IMR-90 (cell line): Measurements from ENCODE around the gene NUAK1. TPM values are rescaled to one million over a fixed set of nuclear protein-coding genes. Genes with fewer than 3 reads are reported as not detected.

Experiments
- ATAC-seq: fragments of 200-7000 bp; cut with Tn5 transposase; 2 replicates; pipeline ENCODE4 v1.9.1; 2020; ENCODE audit warnings: low read depth, mild to moderate bottlenecking, moderate library complexity
- BruUV-seq: library from RNA; stranded (reverse); fragments of 400-500 nt; replicated peaks from 2 replicates; lab custom pipeline; 2021; lab: Mats Ljungman, UMichigan
- CTCF ChIA-PET: fragments of 300-600 bp; formaldehyde crosslinking; extraction: SDS; loops from one replicate; lab custom pipeline; 2021; ENCODE audit warnings: antibody characterized with exemption; lab: Yijun Ruan, JAX
- POLR2A ChIA-PET: fragments of 300-600 bp; sonication (Branson Sonifier 250); formaldehyde crosslinking; loops from one replicate; lab custom pipeline; 2022; ENCODE audit warnings: antibody characterized with exemption; ENCODE audit not compliant: unreplicated experiment; lab: Charles Lee
- DNase-seq: peaks from one replicate; pipeline ENCODE4 v3.0.0; 2013
- H2AFZ ChIP-seq: replicated peaks from 2 replicates; pipeline ENCODE3; 2013; ENCODE audit warnings: low read length, mild to moderate bottlenecking; ENCODE audit not compliant: poor library complexity
- H2AK5ac ChIP-seq: 2 replicates; pipeline ENCODE4 v1.6.1; 2013; ENCODE audit warnings: low read depth, low read length, inconsistent platforms
- H2AK9ac ChIP-seq: replicated peaks from 2 replicates; pipeline ENCODE3; 2013; ENCODE audit warnings: mild to moderate bottlenecking, low read depth, low read length, moderate library complexity; ENCODE audit not compliant: poor library complexity
- H2BK120ac ChIP-seq: 2 replicates; pipeline ENCODE4 v1.6.1; 2013; ENCODE audit warnings: low read depth, low read length, inconsistent platforms
- H2BK15ac ChIP-seq: 3 replicates; pipeline ENCODE4 v1.6.1; 2013; ENCODE audit warnings: low read depth, low read length, inconsistent platforms
- H2BK20ac ChIP-seq: 2 replicates; pipeline ENCODE4 v1.6.1; 2013; ENCODE audit warnings: low read depth, mild to moderate bottlenecking, inconsistent platforms, low read length, moderate library complexity
- H2BK5ac ChIP-seq: 2 replicates; pipeline ENCODE4 v1.6.1; 2013; ENCODE audit warnings: mild to moderate bottlenecking, low read depth, low read length, inconsistent platforms; ENCODE audit not compliant: poor library complexity, severe bottlenecking
- H3K14ac ChIP-seq: replicated peaks from 2 replicates; pipeline ENCODE4 v1.6.1; 2013; ENCODE audit warnings: low read depth, low read length, inconsistent platforms
- H3K18ac ChIP-seq: 2 replicates; pipeline ENCODE4 v1.6.1; 2013; ENCODE audit warnings: low read depth, low read length, control low read depth
- H3K23ac ChIP-seq: 2 replicates; pipeline ENCODE4 v1.6.1; 2013; ENCODE audit warnings: low read depth, low read length, inconsistent platforms
- H3K27ac ChIP-seq: 2 replicates; pipeline ENCODE4 v1.5.1; 2013; ENCODE audit warnings: mild to moderate bottlenecking, control low read depth, low read length; ENCODE audit not compliant: insufficient read depth
- H3K27me3 ChIP-seq: 2 replicates; pipeline ENCODE4 v1.6.1; 2013; ENCODE audit warnings: low read length; ENCODE audit not compliant: control insufficient read depth, insufficient read depth
- H3K36me3 ChIP-seq: 2 replicates; pipeline ENCODE4 v1.6.1; 2013; ENCODE audit warnings: low read length, mixed read lengths; ENCODE audit not compliant: control insufficient read depth, insufficient read depth
- H3K4ac ChIP-seq: 2 replicates; pipeline ENCODE4 v1.6.1; 2013; ENCODE audit warnings: low read depth, low read length, inconsistent platforms
- H3K4me1 ChIP-seq: 2 replicates; pipeline ENCODE4 v1.6.1; 2013; ENCODE audit warnings: low read length, mixed read lengths; ENCODE audit not compliant: control insufficient read depth, insufficient read depth
- H3K4me2 ChIP-seq: 2 replicates; pipeline ENCODE4 v1.6.1; 2013; ENCODE audit warnings: low read depth, mild to moderate bottlenecking, control low read depth, low read length, moderate library complexity
- H3K4me3 ChIP-seq: 2 replicates; pipeline ENCODE4 v1.5.1; 2013; ENCODE audit warnings: low read depth, mild to moderate bottlenecking, control low read depth, low read length, moderate library complexity; ENCODE audit not compliant: insufficient read depth
- H3K56ac ChIP-seq: 2 replicates; pipeline ENCODE4 v1.6.1; 2013; ENCODE audit warnings: low read length, inconsistent platforms; ENCODE audit not compliant: insufficient read depth; ENCODE audit errors: extremely low read depth
- H3K79me1 ChIP-seq, 2 experiments: 2 replicates each; pipeline ENCODE4 v1.6.1; 2013; ENCODE audit warnings: low read length in 2 of 2, inconsistent platforms in 1 of 2, low read depth in 1 of 2
- H3K9ac ChIP-seq: 2 replicates; pipeline ENCODE4 v1.6.1; 2013; ENCODE audit warnings: low read depth, low read length, control low read depth
- H3K9me1 ChIP-seq: 2 replicates; pipeline ENCODE4 v1.6.1; 2013; ENCODE audit warnings: low read length, inconsistent platforms; ENCODE audit not compliant: insufficient read depth
- H3K9me3 ChIP-seq: 2 replicates; pipeline ENCODE4 v1.6.1; 2013; ENCODE audit warnings: low read length; ENCODE audit not compliant: control insufficient read depth, insufficient read depth
- H4K20me1 ChIP-seq: 2 replicates; pipeline ENCODE4 v1.6.1; 2013; ENCODE audit warnings: low read length, inconsistent platforms; ENCODE audit not compliant: insufficient read depth
- H4K5ac ChIP-seq: 2 replicates; pipeline ENCODE4 v1.6.1; 2013; ENCODE audit warnings: mild to moderate bottlenecking, low read depth, low read length, control low read depth
- H4K8ac ChIP-seq, 2 experiments: 2 replicates each; pipeline ENCODE4 v1.6.1; 2013; ENCODE audit warnings: low read depth in 2 of 2, low read length in 2 of 2, control low read depth in 1 of 2, inconsistent platforms in 1 of 2
- H4K91ac ChIP-seq: 2 replicates; pipeline ENCODE4 v1.6.1; 2013; ENCODE audit warnings: low read depth, low read length, inconsistent platforms; ENCODE audit not compliant: insufficient read depth
- CEBPB ChIP-seq: IDR thresholded peaks from 2 replicates; pipeline ENCODE4 v1.6.1; 2012; ENCODE audit warnings: low read depth, low read length, improper control_type of control experiment
- SMC3 ChIP-seq: fragments of 150-350 bp; IDR thresholded peaks from 2 replicates; pipeline ENCODE4 v1.6.1; 2016; ENCODE audit warnings: low read depth, mild to moderate bottlenecking, antibody characterized with exemption, low read length, moderate library complexity
- WGBS, 2 experiments: methylation state at CpG; one replicate each; pipeline versions ENCODE4 v1.1.5 to v1.1.7; 2013; ENCODE audit warnings: missing lambda C conversion rate in 2 of 2; ENCODE audit not compliant: insufficient read length in 1 of 2; ENCODE audit errors: extremely low coverage in 2 of 2; 5-methylcytosine and 5-hydroxymethylcytosine counted together
- dilution Hi-C: fragments of 300-500 bp; cut with HindIII; formaldehyde crosslinking; loops from one replicate; pipeline ENCODE4 v1.14.3; 2018; ENCODE audit warnings: low sequenced_read_pairs; ENCODE audit not compliant: unreplicated experiment
- in situ Hi-C: fragments of 300-500 bp; cut with MboI; formaldehyde crosslinking; loops from 3 replicates; pipeline ENCODE4 v1.14.3; 2019; ENCODE audit warnings: low sequenced_read_pairs, inconsistent platforms, mixed read lengths
- intact Hi-C: fragments of 100-400 bp; cut with micrococcal nuclease; formaldehyde crosslinking; loops from 2 replicates; pipeline ENCODE4 v1.10.0; 2022
- polyA plus RNA-seq, 3 experiments: library from polyadenylated mRNA; depleted of rRNA; stranded (reverse); fragments of >200 nt; gene quantifications; 2 replicates each; pipeline ENCODE4 v1.2.3, GENCODE V29; 2012; ENCODE audit warnings: low replicate concordance in 1 of 3
- total RNA-seq: library from RNA; depleted of rRNA; stranded (reverse); fragments of >200 nt; gene quantifications from 2 replicates; pipeline ENCODE4 v1.2.3, GENCODE V29; 2012

The NUAK1 gene
- total and polyA plus RNA-seq, 2 of the 4 experiments (the other 2 are of a cell fraction): 4.8 to 8.8 TPM

- ChIA-PET CTCF (no interaction called here), POLR2A (no interaction called here)
- H4K8ac ChIP-seq: peak overlapping the region in 1 of 2 experiments; percentile 70; a peak in 2 of 4 replicates
- H3K9me1 ChIP-seq: peaks cover 1% of the 10 kb centered on the region; the same call in 1 of the 2 replicates
- H4K91ac ChIP-seq: peak overlapping the region; percentile 61; the same call in 1 of the 2 replicates
- peak overlapping the region; percentile 35; the same call in 1 of the 2 replicates for H2BK20ac ChIP-seq
- no peaks in the 10 kb centered on the region for H3K27me3 ChIP-seq
- no TSS peak for BruUV-seq
- H3K79me1 ChIP-seq: no peaks in the 10 kb centered on the region
- peak overlapping the region; percentile 16 for H2AFZ ChIP-seq
- H3K9ac ChIP-seq: no peak overlapping the region
- peak overlapping the region; percentile 16; the same call in 2 of the 3 replicates for H2BK15ac ChIP-seq
- H4K5ac ChIP-seq: no peak overlapping the region; the same call in 1 of the 2 replicates
- peak overlapping the region; percentile 36; the same call in 1 of the 2 replicates for H2AK5ac ChIP-seq
- H3K4ac ChIP-seq: peak overlapping the region; percentile 42
- H3K14ac ChIP-seq: peak overlapping the region; percentile 64
- intact Hi-C loops (no loop called here), dilution Hi-C loops (no loop called here), in situ Hi-C loops (no loop called here)
- H2AK9ac ChIP-seq: no peak overlapping the region
- H3K9me3 ChIP-seq: peaks cover 2% of the 10 kb centered on the region
- peak; percentile 80 for DNase-seq
- no peak overlapping the region for H3K4me2 ChIP-seq
- H3K4me1 ChIP-seq: peaks cover 12% of the 10 kb centered on the region
- H3K56ac ChIP-seq: no peak overlapping the region
- no peaks in the 10 kb centered on the region for H4K20me1 ChIP-seq
- H3K4me3 ChIP-seq: no peak overlapping the region
- H3K36me3 ChIP-seq: no peaks in the 10 kb centered on the region
- TF ChIP-seq CEBPB: peak; percentile 82
- TF ChIP-seq SMC3: no peak
- 100% methylated on average over 1 of the region's 5 CpGs; no CpG with 5 or more reads in 1 of the 2 experiments for WGBS, 2 experiments
- ATAC-seq: peak; percentile 56
- peak overlapping the region; percentile 51 for H3K18ac ChIP-seq
- H3K23ac ChIP-seq: peak overlapping the region; percentile 41; the same call in 1 of the 2 replicates
- H2BK5ac ChIP-seq: peak overlapping the region; percentile 7
- H3K27ac ChIP-seq: peak overlapping the region; percentile 31; the same call in 1 of the 2 replicates
- peak overlapping the region; percentile 80 for H2BK120ac ChIP-seq
Measured at GRCh38 chr12:106022568-106023012, 116.2 kb downstream of the NUAK1 start.
